ENCODE measurements around the gene VENTX. TPM values are rescaled to one million over a fixed set of nuclear protein-coding genes. Genes with fewer than 3 reads are reported as not detected.

Gene VENTX
- total RNA-seq, 1 experiment from 2014 or later: not detected

- DNase-seq (ENCODE audit: low read depth, low spot score): no peak
- no peak overlapping the region for H2AFZ ChIP-seq (ENCODE audit: low read depth, low read length, poor library complexity, severe bottlenecking)
- POLR2A ChIA-PET: no interaction called here
- RAD21 ChIA-PET (ENCODE audit: low non-redundant PET in 1 of 2, low total read pairs in 2 of 2, uncharacterized antibody in 2 of 2, unreplicated experiment in 2 of 2): no interaction called here
- H3K4me3 ChIP-seq (replicated peaks in 1 of 2; ENCODE audit: low read depth in 1 of 2, low read length in 2 of 2): no peak overlapping the region
- H3K4me1 ChIP-seq (ENCODE audit: control insufficient read depth in 1 of 2, insufficient read depth in 2 of 2, low read length in 2 of 2): no peaks in the 10 kb centered on the region
- ATAC-seq: no peak
- no peaks in the 10 kb centered on the region for H3K27me3 ChIP-seq (ENCODE audit: insufficient read depth, low read length)
- no peak overlapping the region for H3K4me2 ChIP-seq (ENCODE audit: low read length)
- no peaks in the 10 kb centered on the region for H3K9me3 ChIP-seq (ENCODE audit: control insufficient read depth in 1 of 2, insufficient read depth in 1 of 2, low read depth in 1 of 2, low read length in 2 of 2)
- H3K36me3 ChIP-seq (ENCODE audit: control insufficient read depth in 1 of 2, insufficient read depth in 2 of 2, low read length in 2 of 2): no peaks in the 10 kb centered on the region
- H3K27ac ChIP-seq (ENCODE audit: low read depth, low read length): no peak overlapping the region
- no peak for TF ChIP-seq CTCF (IDR thresholded peaks at IDR 0.05 in 2 of 3, conservative IDR thresholded peaks at IDR 0.05 in 1 of 3; ENCODE audit: borderline replicate concordance in 1 of 3, insufficient read depth in 1 of 3, low read depth in 2 of 3, low read length in 2 of 3)
- TF ChIP-seq SRF (IDR thresholded peaks at IDR 0.05; ENCODE audit: low read depth): no peak
- no peak for TF ChIP-seq ATF3 (IDR thresholded peaks at IDR 0.05)
- no peak for TF ChIP-seq CBX3 (IDR thresholded peaks at IDR 0.05; ENCODE audit: low read depth)
- no peak for TF ChIP-seq MAX (IDR thresholded peaks at IDR 0.05)
- no peak for TF ChIP-seq ZFX (IDR thresholded peaks at IDR 0.05)
- no peak for TF ChIP-seq POLR2A (IDR thresholded peaks at IDR 0.05; ENCODE audit: borderline replicate concordance, extremely low read depth, insufficient read depth, insufficient read length)
- no peak for TF ChIP-seq EZH2 (IDR thresholded peaks at IDR 0.05)
- TF ChIP-seq POLR2AphosphoS5 (IDR thresholded peaks at IDR 0.05; ENCODE audit: low read depth, low read length): no peak
- no peak for TF ChIP-seq YY1 (IDR thresholded peaks at IDR 0.05; ENCODE audit: extremely low read depth, insufficient replicate concordance, low read depth, low read length)
- TF ChIP-seq RAD21 (IDR thresholded peaks at IDR 0.05; ENCODE audit: low read depth): no peak
- no peak for TF ChIP-seq ZNF274 (IDR thresholded peaks at IDR 0.05; ENCODE audit: low read depth, low read length)
- no peak for TF ChIP-seq SP1 (IDR thresholded peaks at IDR 0.05; ENCODE audit: low read depth)
- no peak for TF ChIP-seq EGR1 (IDR thresholded peaks at IDR 0.05; ENCODE audit: low read depth)
- no peak for TF ChIP-seq CEBPB (IDR thresholded peaks at IDR 0.05; ENCODE audit: low read depth)
- TF ChIP-seq EZH2phosphoT487 (IDR thresholded peaks at IDR 0.05; ENCODE audit: borderline replicate concordance): no peak
- no peak for TF ChIP-seq JUND (IDR thresholded peaks at IDR 0.05)
- TF ChIP-seq ELF1 (IDR thresholded peaks at IDR 0.05; ENCODE audit: borderline replicate concordance, low read depth): no peak
- intact Hi-C loops (cut with micrococcal nuclease): no loop called here
- no peaks in the 10 kb centered on the region for H4K20me1 ChIP-seq (ENCODE audit: insufficient read depth)
- H3K79me2 ChIP-seq (ENCODE audit: insufficient read depth, low read length): no peaks in the 10 kb centered on the region
- BruUV-seq (replicated peaks): no TSS peak
- CTCF ChIA-PET: no interaction called here
- no peaks in the 10 kb centered on the region for H3K9me2 ChIP-seq (ENCODE audit: insufficient read depth)
- H3K9ac ChIP-seq (ENCODE audit: low read length): no peak overlapping the region
Measured at GRCh38 chr10:133271521-133272300, 34.1 kb downstream of the VENTX start.

Data from HCT116 (cell line).